ENCODE data around the gene AKT1.

DNA sequence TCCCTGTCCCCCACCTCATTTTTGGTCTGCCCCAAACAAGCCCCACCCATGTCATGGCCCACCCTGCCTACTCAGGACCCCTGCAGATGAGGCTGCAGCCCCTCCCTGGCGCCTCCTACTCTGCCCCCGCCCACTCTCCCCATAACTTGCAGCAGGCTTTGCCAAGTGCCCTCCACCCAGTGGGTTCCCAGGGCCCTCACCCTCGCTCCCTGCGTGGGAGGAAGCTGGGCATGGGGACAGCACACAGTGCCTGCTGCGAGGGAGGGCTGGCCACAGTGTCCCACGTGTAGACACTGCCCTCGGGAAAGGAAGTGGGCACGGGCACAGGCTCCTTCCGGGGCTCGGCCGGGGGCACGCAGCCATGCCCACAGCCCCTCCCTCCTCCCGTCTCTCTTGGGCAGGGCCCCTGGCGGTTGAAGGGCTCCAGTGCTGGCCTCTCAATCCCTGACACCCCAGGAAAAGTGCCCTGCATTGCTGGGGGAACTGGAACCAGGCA lies 9.4 kb downstream of the AKT1 start:
- TF ChIP-seq EZH2 (IDR thresholded peaks at IDR 0.05; ENCODE audit: insufficient read depth, poor library complexity, severe bottlenecking) (no peak), EZH2phosphoT487 (IDR thresholded peaks at IDR 0.05; ENCODE audit: insufficient read depth, low read depth) (no peak)
